NT2/D1 (cell line): ENCODE data around the gene NADK.

Experiments used
- SUZ12 ChIP-seq: IDR thresholded peaks from 2 replicates; pipeline ENCODE4 v1.6.1; 2011; ENCODE audit not compliant: insufficient read length, insufficient read depth; ENCODE audit errors: extremely low read depth
- YY1 ChIP-seq: IDR thresholded peaks from 2 replicates; pipeline ENCODE4 v1.6.1; 2011; ENCODE audit not compliant: insufficient read length, insufficient read depth
- ZNF274 ChIP-seq: IDR thresholded peaks from 2 replicates; pipeline ENCODE4 v1.6.1; 2011; ENCODE audit warnings: mild to moderate bottlenecking, low read depth, low read length

DNA sequence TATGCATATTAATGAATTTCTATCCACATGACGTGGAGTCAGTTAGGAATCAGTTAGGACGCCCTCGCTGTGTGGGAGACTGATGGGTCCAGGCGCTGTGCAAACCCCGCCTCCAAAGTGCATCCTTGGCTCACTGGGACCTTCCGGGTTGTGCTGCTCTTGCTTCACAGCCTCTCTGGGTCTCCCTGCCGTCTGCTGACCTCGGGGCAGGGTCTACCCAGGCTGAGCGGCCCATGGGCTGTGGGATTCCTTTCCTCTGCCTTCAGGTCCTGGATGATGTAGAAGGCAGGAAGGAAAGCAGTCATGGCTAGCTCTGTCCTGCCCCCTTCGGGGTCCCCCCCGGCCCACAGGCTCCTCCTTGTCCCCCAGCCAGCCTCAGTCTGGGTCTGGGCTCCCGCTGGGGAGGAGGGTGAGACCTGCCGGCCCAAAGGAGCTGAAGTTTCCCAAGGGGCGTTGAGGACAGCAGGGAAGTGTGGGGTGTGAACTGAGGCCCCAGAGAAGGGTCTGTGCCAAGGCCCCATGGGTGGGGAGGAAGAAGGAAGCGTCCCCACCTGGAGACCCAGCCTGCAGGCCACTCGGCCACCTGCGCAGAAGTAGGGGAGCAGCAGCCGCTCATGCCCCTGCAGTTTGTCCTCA lies 29.5 kb downstream of the NADK start:
- TF ChIP-seq ZNF274: no peak
- TF ChIP-seq YY1: no peak
- no peak for TF ChIP-seq SUZ12
